NT2/D1 (cell line): Measurements from ENCODE around the gene PFKP.

Experiments used
- DNase-seq: peaks from one replicate; pipeline ENCODE4 v3.0.0-alpha.2; 2011; ENCODE audit warnings: low read depth, low spot score
- H3K27me3 ChIP-seq: 2 replicates; pipeline ENCODE4 v1.6.0; 2011; ENCODE audit warnings: mild to moderate bottlenecking; ENCODE audit not compliant: insufficient read length, insufficient read depth
- H3K36me3 ChIP-seq: 2 replicates; pipeline ENCODE4 v1.6.1; 2011; ENCODE audit warnings: mild to moderate bottlenecking, low read length, mixed read lengths; ENCODE audit not compliant: insufficient read depth, insufficient read length
- H3K4me1 ChIP-seq: 2 replicates; pipeline ENCODE4 v1.5.1; 2011; ENCODE audit not compliant: insufficient read depth, insufficient read length
- H3K4me3 ChIP-seq: 2 replicates; pipeline ENCODE4 v1.5.1; 2011; ENCODE audit warnings: low read depth; ENCODE audit not compliant: insufficient read length
- H3K9ac ChIP-seq: 2 replicates; pipeline ENCODE4 v1.6.0; 2011; ENCODE audit warnings: low read depth; ENCODE audit not compliant: insufficient read length
- H3K9me3 ChIP-seq: 2 replicates; pipeline ENCODE4 v1.5.1; 2011; ENCODE audit warnings: mild to moderate bottlenecking, low read length; ENCODE audit not compliant: insufficient read depth
- SUZ12 ChIP-seq: IDR thresholded peaks from 2 replicates; pipeline ENCODE4 v1.6.1; 2011; ENCODE audit not compliant: insufficient read length, insufficient read depth; ENCODE audit errors: extremely low read depth
- YY1 ChIP-seq: IDR thresholded peaks from 2 replicates; pipeline ENCODE4 v1.6.1; 2011; ENCODE audit not compliant: insufficient read length, insufficient read depth
- ZNF274 ChIP-seq: IDR thresholded peaks from 2 replicates; pipeline ENCODE4 v1.6.1; 2011; ENCODE audit warnings: mild to moderate bottlenecking, low read depth, low read length

The PFKP gene

DNA sequence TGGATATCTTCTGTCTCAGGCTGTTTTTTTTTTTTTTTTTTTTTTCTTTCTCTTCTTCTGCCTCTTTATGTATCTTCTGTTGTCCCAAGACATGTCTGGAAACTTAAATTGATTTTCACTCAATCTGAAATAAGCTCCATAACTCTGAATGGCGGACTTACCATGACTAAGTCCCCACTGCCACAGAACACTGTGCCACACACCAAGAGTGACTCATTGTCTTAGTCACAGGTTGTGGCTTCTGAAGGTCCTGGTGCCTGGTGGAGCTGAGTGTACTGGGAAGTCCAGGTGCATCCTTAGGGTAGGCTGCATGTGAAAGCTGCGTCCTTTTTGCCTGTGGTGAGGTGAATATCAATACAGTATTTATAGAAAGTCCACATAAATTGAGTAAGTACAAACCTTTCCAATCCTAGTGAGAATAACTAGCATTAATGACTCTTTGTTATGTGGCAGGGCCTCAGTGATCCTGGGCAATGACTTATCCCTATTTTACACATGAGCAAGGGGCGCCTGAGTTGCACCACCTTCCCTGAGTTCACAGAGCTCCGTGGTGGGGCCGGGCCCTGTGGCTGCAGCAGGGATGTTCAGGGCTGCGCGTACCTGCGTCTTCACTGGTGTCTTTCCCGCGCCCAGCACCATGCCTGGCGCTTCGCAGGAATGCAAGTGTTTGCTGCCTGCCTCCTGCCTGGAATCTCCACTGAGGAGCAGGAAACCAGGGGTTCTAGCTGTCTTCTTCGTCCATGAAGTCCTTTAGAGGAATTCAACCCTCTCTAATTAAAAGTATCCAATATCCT is 4.3 kb downstream of the PFKP start:
- H3K36me3 ChIP-seq, result peaks cover 56% of the 10 kb centered on the region
- H3K9me3 ChIP-seq, result no peaks in the 10 kb centered on the region
- H3K27me3 ChIP-seq, result peaks cover 5% of the 10 kb centered on the region
- no peak for DNase-seq
- no peak overlapping the region for H3K9ac ChIP-seq
- H3K4me3 ChIP-seq, result no peak overlapping the region
- TF ChIP-seq ZNF274, result no peak
- TF ChIP-seq SUZ12, result no peak
- no peak for TF ChIP-seq YY1
- peaks cover 14% of the 10 kb centered on the region for H3K4me1 ChIP-seq

- peaks cover 61% of the 10 kb centered on the region for H3K36me3 ChIP-seq
- DNase-seq, result no peak
- no peaks in the 10 kb centered on the region for H3K9me3 ChIP-seq
- H3K4me3 ChIP-seq, result no peak overlapping the region
- TF ChIP-seq SUZ12 (no peak), YY1 (no peak), ZNF274 (no peak)
- peak overlapping the region; percentile 21 for H3K9ac ChIP-seq
- peaks cover 14% of the 10 kb centered on the region for H3K4me1 ChIP-seq
- no peaks in the 10 kb centered on the region for H3K27me3 ChIP-seq
These were observed 5.5 kb downstream of the PFKP start for GRCh38 chr10:3072641-3073360.

GRCh38 chr10:3074145-3074665 is 6.9 kb downstream of the PFKP start:
- no peak overlapping the region for H3K9ac ChIP-seq
- H3K4me3 ChIP-seq, result no peak overlapping the region
- peaks cover 60% of the 10 kb centered on the region for H3K36me3 ChIP-seq
- no peaks in the 10 kb centered on the region for H3K27me3 ChIP-seq
- TF ChIP-seq YY1 (no peak), ZNF274 (no peak), SUZ12 (no peak)
- DNase-seq, result no peak
- H3K4me1 ChIP-seq, result peaks cover 17% of the 10 kb centered on the region
- H3K9me3 ChIP-seq, result no peaks in the 10 kb centered on the region

- H3K27me3 ChIP-seq, result no peaks in the 10 kb centered on the region
- H3K36me3 ChIP-seq, result peaks cover 56% of the 10 kb centered on the region
- no peak overlapping the region for H3K4me3 ChIP-seq
- no peak for DNase-seq
- H3K9me3 ChIP-seq, result no peaks in the 10 kb centered on the region
- H3K4me1 ChIP-seq, result peaks cover 15% of the 10 kb centered on the region
- no peak overlapping the region for H3K9ac ChIP-seq
- TF ChIP-seq SUZ12 (no peak), ZNF274 (no peak), YY1 (no peak)
These were observed 7.7 kb downstream of the PFKP start for GRCh38 chr10:3074985-3075600.

- TF ChIP-seq SUZ12 (no peak), YY1 (no peak), ZNF274 (no peak)
- Histone ChIP-seq H3K9me3 (no peaks in the 10 kb centered on the region), H3K4me1 (peaks cover 15% of the 10 kb centered on the region)
These were observed 8.8 kb downstream of the PFKP start for GRCh38 chr10:3076138-3076537.

DNA sequence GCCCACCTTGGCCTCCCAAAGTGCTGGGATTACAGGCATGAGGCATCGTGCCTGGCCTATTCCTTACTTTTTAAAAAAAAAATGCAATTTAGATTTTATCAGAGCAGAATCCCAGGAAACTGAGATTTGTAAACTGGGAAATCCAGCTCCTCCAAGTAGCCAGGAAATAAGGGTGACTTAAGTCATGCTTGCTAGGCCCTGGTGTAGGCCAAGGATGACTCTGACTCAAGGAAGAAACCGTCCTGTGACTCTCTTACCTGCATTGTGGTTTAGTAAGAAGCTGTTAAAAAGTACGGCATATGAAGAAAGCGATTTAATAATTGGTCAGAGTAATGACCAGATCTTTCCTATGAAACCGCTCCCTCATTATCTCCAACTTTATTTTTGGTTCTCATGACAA is 10.2 kb downstream of the PFKP start:
- DNase-seq, result no peak
- Histone ChIP-seq H3K4me1 (peaks cover 18% of the 10 kb centered on the region), H3K27me3 (no peaks in the 10 kb centered on the region), H3K36me3 (peaks cover 51% of the 10 kb centered on the region), H3K9ac (no peak overlapping the region), H3K4me3 (no peak overlapping the region), H3K9me3 (no peaks in the 10 kb centered on the region)
- TF ChIP-seq YY1 (no peak), ZNF274 (no peak), SUZ12 (no peak)

More at GRCh38 chr10:3076138-3076537, 8.8 kb downstream of the PFKP start:
- Histone ChIP-seq H3K27me3 (no peaks in the 10 kb centered on the region), H3K36me3 (peaks cover 52% of the 10 kb centered on the region), H3K4me3 (no peak overlapping the region), H3K9ac (no peak overlapping the region)
- no peak for DNase-seq
